ENCODE data around the gene PPM1L.

DNA sequence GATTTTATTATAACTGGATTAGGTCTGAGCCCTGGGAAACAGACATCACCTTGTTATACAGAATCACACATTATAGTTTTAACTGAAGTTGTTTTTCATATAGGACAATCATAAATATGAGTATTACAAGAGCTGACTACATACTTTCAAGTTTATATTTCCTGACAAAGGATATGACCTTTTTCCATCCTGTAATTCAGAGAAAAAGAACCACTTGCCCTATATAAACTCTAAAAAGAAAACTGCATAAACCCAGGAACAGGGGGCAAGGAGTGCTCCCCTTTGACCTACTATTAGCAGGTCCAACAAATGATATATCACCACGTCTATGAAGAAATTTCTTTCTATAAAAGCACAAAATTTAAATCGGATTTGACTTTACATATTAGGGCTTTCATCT is 328.2 kb downstream of the PPM1L start:
- TF ChIP-seq, protein P1, sequence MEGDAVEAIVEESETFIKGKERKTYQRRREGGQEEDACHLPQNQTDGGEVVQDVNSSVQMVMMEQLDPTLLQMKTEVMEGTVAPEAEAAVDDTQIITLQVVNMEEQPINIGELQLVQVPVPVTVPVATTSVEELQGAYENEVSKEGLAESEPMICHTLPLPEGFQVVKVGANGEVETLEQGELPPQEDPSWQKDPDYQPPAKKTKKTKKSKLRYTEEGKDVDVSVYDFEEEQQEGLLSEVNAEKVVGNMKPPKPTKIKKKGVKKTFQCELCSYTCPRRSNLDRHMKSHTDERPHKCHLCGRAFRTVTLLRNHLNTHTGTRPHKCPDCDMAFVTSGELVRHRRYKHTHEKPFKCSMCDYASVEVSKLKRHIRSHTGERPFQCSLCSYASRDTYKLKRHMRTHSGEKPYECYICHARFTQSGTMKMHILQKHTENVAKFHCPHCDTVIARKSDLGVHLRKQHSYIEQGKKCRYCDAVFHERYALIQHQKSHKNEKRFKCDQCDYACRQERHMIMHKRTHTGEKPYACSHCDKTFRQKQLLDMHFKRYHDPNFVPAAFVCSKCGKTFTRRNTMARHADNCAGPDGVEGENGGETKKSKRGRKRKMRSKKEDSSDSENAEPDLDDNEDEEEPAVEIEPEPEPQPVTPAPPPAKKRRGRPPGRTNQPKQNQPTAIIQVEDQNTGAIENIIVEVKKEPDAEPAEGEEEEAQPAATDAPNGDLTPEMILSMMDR (IDR thresholded peaks at IDR 0.05; ENCODE audit: insufficient read depth, low read length): no peak
- TF ChIP-seq POLR2AphosphoS5 (IDR thresholded peaks at IDR 0.05; ENCODE audit: low read depth) (no peak), GABPA (IDR thresholded peaks at IDR 0.05; ENCODE audit: low read depth) (no peak)
- TF ChIP-seq, protein P2, sequence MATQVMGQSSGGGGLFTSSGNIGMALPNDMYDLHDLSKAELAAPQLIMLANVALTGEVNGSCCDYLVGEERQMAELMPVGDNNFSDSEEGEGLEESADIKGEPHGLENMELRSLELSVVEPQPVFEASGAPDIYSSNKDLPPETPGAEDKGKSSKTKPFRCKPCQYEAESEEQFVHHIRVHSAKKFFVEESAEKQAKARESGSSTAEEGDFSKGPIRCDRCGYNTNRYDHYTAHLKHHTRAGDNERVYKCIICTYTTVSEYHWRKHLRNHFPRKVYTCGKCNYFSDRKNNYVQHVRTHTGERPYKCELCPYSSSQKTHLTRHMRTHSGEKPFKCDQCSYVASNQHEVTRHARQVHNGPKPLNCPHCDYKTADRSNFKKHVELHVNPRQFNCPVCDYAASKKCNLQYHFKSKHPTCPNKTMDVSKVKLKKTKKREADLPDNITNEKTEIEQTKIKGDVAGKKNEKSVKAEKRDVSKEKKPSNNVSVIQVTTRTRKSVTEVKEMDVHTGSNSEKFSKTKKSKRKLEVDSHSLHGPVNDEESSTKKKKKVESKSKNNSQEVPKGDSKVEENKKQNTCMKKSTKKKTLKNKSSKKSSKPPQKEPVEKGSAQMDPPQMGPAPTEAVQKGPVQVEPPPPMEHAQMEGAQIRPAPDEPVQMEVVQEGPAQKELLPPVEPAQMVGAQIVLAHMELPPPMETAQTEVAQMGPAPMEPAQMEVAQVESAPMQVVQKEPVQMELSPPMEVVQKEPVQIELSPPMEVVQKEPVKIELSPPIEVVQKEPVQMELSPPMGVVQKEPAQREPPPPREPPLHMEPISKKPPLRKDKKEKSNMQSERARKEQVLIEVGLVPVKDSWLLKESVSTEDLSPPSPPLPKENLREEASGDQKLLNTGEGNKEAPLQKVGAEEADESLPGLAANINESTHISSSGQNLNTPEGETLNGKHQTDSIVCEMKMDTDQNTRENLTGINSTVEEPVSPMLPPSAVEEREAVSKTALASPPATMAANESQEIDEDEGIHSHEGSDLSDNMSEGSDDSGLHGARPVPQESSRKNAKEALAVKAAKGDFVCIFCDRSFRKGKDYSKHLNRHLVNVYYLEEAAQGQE (IDR thresholded peaks at IDR 0.05; ENCODE audit: insufficient replicate concordance, low read depth): no peak
